DOHH2 (cell line): ENCODE results near the gene TMEM63C.

Source experiments
- EZH2phosphoT487 ChIP-seq: fragments of 200-600 bp; sonication (generic); IDR thresholded peaks from 2 replicates; pipeline ENCODE4 v1.6.1; 2017; ENCODE audit warnings: borderline replicate concordance, mild to moderate bottlenecking, antibody characterized with exemption, low read length, moderate library complexity, mixed read lengths
- TF ChIP-seq, protein P1 (sequence below): fragments of 200-600 bp; sonication (generic); IDR thresholded peaks from one replicate; pipeline ENCODE4 v1.5.1; 2014; ENCODE audit warnings: antibody characterized with exemption, mild to moderate bottlenecking, low read depth, low read length; ENCODE audit not compliant: poor library complexity, severe bottlenecking

DNA sequence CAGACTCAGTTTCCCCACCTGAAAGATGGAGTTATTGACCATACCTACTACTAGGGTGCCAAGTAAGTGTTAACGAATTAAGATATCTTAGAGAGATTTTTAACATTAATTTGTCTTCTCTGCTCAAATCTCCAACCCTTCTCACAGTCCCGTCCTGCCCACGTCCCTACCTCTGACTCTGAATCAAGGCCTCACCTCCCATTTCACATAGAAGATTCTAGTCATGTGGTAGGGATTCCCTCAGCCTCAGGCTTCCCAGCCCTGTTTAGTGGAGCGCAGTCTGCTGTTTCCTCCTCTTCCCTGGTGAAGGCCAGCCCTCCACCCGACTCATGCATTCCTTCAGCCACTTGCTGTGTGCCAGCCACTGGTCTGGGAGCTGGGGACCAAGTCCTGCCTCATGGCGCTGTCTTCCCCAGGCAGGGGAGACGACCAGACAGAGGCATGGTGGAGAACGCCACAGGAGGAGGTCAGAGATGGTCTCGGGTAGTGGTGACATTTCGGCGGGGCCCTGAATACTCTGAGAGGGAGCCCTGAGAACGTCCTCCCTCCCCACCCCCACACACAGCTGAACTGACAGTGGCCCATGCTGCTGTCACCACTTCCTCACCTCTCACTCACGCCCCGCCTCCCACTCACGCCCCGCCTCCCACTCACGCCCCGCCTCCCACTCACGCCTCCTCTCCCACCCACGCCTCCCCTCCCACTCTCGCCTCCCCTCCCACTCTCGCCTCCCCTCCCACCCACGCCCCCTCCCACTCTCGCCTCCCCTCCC lies 38.8 kb downstream of the TMEM63C start:
- TF ChIP-seq, protein P1, sequence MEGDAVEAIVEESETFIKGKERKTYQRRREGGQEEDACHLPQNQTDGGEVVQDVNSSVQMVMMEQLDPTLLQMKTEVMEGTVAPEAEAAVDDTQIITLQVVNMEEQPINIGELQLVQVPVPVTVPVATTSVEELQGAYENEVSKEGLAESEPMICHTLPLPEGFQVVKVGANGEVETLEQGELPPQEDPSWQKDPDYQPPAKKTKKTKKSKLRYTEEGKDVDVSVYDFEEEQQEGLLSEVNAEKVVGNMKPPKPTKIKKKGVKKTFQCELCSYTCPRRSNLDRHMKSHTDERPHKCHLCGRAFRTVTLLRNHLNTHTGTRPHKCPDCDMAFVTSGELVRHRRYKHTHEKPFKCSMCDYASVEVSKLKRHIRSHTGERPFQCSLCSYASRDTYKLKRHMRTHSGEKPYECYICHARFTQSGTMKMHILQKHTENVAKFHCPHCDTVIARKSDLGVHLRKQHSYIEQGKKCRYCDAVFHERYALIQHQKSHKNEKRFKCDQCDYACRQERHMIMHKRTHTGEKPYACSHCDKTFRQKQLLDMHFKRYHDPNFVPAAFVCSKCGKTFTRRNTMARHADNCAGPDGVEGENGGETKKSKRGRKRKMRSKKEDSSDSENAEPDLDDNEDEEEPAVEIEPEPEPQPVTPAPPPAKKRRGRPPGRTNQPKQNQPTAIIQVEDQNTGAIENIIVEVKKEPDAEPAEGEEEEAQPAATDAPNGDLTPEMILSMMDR: no peak
- no peak for TF ChIP-seq EZH2phosphoT487
